Body of pancreas (tissue), 4 donors: ENCODE measurements around the gene DTNA.

ENCODE experiments used
- POLR2A ChIP-seq, 3 donors: fragments of 450-650 bp; IDR thresholded peaks; one replicate each; pipeline ENCODE4 v1.6.1; 2016; ENCODE audit warnings: antibody characterized with exemption in 3 of 3, mild to moderate bottlenecking in 2 of 3
- TF ChIP-seq, protein P1 (sequence below), 7 experiments: fragments of 450-650 bp in 4 of 7; fragments of 200-600 bp in 3 of 7; sonication (generic) in 3 of 7; IDR thresholded peaks; one replicate each; pipeline ENCODE4 v1.5.1; 2016 to 2019; ENCODE audit warnings: antibody characterized with exemption in 7 of 7

DNA sequence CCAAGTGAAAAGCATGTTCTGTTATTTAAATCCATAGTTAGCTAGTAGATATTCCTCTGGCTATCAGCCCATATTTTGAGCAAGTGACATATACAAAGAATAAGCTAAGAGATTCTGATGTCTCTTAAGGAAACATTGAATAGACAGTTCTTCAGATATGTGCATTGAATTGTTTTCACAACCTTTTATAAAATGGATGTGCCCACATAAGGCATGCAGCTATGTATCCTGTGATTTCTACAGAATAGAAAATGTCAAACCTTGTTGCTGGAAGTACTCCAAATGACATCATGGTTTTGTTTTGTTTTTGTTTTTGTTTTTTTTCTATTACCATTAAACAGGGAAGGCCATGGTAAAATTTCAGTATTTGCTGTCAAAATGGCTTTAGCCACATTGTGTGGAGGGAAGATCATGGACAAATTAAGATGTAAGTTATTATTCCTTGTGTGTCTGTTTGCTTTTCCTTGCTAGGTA lies 95.8 kb downstream of the DTNA start:
- TF ChIP-seq, protein P1, sequence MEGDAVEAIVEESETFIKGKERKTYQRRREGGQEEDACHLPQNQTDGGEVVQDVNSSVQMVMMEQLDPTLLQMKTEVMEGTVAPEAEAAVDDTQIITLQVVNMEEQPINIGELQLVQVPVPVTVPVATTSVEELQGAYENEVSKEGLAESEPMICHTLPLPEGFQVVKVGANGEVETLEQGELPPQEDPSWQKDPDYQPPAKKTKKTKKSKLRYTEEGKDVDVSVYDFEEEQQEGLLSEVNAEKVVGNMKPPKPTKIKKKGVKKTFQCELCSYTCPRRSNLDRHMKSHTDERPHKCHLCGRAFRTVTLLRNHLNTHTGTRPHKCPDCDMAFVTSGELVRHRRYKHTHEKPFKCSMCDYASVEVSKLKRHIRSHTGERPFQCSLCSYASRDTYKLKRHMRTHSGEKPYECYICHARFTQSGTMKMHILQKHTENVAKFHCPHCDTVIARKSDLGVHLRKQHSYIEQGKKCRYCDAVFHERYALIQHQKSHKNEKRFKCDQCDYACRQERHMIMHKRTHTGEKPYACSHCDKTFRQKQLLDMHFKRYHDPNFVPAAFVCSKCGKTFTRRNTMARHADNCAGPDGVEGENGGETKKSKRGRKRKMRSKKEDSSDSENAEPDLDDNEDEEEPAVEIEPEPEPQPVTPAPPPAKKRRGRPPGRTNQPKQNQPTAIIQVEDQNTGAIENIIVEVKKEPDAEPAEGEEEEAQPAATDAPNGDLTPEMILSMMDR (IDR thresholded peaks at IDR 0.05): no peak
- no peak for TF ChIP-seq POLR2A (IDR thresholded peaks at IDR 0.05)
